Panc1 (cell line): ENCODE results near the gene LEMD2.

Experiments
- POLR2AphosphoS5 ChIP-seq: IDR thresholded peaks from 2 replicates; pipeline ENCODE4 v1.6.1; 2012; ENCODE audit warnings: mild to moderate bottlenecking, low read depth, low read length, moderate library complexity
- SIN3A ChIP-seq: IDR thresholded peaks from 2 replicates; pipeline ENCODE4 v1.6.1; 2012; ENCODE audit warnings: low read depth, mild to moderate bottlenecking, low read length, moderate library complexity, borderline replicate concordance; ENCODE audit not compliant: insufficient read depth
- TCF7L2 ChIP-seq: IDR thresholded peaks from 2 replicates; pipeline ENCODE4 v1.6.1; 2011; ENCODE audit warnings: mild to moderate bottlenecking, low read depth, low read length, inconsistent platforms
- TF ChIP-seq, protein P1 (sequence below): fragments of 450-650 bp; IDR thresholded peaks from 2 replicates; pipeline ENCODE4 v1.5.1; 2017; ENCODE audit warnings: mild to moderate bottlenecking
- TF ChIP-seq, protein P2 (sequence below), 2 experiments: IDR thresholded peaks; 2 replicates each; pipeline ENCODE4 v1.6.1; 2011 to 2012; ENCODE audit warnings: low read depth in 2 of 2, control low read depth in 1 of 2, low read length in 1 of 2, mild to moderate bottlenecking in 1 of 2, moderate library complexity in 1 of 2; ENCODE audit not compliant: insufficient read depth in 1 of 2

GRCh38 chr6:33822575-33823395 lies 33.9 kb upstream of the LEMD2 start:
- TF ChIP-seq, protein P1, sequence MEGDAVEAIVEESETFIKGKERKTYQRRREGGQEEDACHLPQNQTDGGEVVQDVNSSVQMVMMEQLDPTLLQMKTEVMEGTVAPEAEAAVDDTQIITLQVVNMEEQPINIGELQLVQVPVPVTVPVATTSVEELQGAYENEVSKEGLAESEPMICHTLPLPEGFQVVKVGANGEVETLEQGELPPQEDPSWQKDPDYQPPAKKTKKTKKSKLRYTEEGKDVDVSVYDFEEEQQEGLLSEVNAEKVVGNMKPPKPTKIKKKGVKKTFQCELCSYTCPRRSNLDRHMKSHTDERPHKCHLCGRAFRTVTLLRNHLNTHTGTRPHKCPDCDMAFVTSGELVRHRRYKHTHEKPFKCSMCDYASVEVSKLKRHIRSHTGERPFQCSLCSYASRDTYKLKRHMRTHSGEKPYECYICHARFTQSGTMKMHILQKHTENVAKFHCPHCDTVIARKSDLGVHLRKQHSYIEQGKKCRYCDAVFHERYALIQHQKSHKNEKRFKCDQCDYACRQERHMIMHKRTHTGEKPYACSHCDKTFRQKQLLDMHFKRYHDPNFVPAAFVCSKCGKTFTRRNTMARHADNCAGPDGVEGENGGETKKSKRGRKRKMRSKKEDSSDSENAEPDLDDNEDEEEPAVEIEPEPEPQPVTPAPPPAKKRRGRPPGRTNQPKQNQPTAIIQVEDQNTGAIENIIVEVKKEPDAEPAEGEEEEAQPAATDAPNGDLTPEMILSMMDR = no peak; the same call in 1 of the 2 replicates
- no peak for TF ChIP-seq POLR2AphosphoS5
- TF ChIP-seq SIN3A = no peak
- TF ChIP-seq, protein P2, sequence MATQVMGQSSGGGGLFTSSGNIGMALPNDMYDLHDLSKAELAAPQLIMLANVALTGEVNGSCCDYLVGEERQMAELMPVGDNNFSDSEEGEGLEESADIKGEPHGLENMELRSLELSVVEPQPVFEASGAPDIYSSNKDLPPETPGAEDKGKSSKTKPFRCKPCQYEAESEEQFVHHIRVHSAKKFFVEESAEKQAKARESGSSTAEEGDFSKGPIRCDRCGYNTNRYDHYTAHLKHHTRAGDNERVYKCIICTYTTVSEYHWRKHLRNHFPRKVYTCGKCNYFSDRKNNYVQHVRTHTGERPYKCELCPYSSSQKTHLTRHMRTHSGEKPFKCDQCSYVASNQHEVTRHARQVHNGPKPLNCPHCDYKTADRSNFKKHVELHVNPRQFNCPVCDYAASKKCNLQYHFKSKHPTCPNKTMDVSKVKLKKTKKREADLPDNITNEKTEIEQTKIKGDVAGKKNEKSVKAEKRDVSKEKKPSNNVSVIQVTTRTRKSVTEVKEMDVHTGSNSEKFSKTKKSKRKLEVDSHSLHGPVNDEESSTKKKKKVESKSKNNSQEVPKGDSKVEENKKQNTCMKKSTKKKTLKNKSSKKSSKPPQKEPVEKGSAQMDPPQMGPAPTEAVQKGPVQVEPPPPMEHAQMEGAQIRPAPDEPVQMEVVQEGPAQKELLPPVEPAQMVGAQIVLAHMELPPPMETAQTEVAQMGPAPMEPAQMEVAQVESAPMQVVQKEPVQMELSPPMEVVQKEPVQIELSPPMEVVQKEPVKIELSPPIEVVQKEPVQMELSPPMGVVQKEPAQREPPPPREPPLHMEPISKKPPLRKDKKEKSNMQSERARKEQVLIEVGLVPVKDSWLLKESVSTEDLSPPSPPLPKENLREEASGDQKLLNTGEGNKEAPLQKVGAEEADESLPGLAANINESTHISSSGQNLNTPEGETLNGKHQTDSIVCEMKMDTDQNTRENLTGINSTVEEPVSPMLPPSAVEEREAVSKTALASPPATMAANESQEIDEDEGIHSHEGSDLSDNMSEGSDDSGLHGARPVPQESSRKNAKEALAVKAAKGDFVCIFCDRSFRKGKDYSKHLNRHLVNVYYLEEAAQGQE (IDR thresholded peaks at IDR 0.05; ENCODE audit: insufficient read depth in 1 of 2, low read depth in 2 of 2, low read length in 1 of 2) = no peak
- no peak for TF ChIP-seq TCF7L2
